Measurements from ENCODE around the gene CNTNAP2. TPM values are rescaled to one million over a fixed set of nuclear protein-coding genes. Genes with fewer than 3 reads are reported as not detected.

Gene CNTNAP2
- total RNA-seq, 1 experiment from 2014 or later: 42.5 TPM

GRCh38 chr7:147041438-147041837 lies 924.8 kb downstream of the CNTNAP2 start:
- H3K9me3 Mint-ChIP-seq (ENCODE audit: unreplicated experiment): no peaks in the 10 kb centered on the region
- no peaks in the 10 kb centered on the region for H3K27me3 Mint-ChIP-seq (ENCODE audit: insufficient read depth, unreplicated experiment)
- Histone ChIP-seq H3K36me3 (ENCODE audit: control insufficient read depth, insufficient read depth, low read length) (no peaks in the 10 kb centered on the region), H3K4me1 (no peaks in the 10 kb centered on the region), H3K27me3 (replicated peaks; ENCODE audit: control insufficient read depth, insufficient read depth, low read length) (no peaks in the 10 kb centered on the region), H3K4me3 (ENCODE audit: low read depth, low read length) (no peak overlapping the region), H3K9me3 (no peaks in the 10 kb centered on the region)
- H3K27ac Mint-ChIP-seq (ENCODE audit: unreplicated experiment): no peak overlapping the region
- CTCF ChIA-PET: no interaction called here
- intact Hi-C loops (cut with micrococcal nuclease; ENCODE audit: unreplicated experiment): no loop called here
- TF ChIP-seq, protein P1, sequence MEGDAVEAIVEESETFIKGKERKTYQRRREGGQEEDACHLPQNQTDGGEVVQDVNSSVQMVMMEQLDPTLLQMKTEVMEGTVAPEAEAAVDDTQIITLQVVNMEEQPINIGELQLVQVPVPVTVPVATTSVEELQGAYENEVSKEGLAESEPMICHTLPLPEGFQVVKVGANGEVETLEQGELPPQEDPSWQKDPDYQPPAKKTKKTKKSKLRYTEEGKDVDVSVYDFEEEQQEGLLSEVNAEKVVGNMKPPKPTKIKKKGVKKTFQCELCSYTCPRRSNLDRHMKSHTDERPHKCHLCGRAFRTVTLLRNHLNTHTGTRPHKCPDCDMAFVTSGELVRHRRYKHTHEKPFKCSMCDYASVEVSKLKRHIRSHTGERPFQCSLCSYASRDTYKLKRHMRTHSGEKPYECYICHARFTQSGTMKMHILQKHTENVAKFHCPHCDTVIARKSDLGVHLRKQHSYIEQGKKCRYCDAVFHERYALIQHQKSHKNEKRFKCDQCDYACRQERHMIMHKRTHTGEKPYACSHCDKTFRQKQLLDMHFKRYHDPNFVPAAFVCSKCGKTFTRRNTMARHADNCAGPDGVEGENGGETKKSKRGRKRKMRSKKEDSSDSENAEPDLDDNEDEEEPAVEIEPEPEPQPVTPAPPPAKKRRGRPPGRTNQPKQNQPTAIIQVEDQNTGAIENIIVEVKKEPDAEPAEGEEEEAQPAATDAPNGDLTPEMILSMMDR (IDR thresholded peaks at IDR 0.05; ENCODE audit: insufficient read depth in 1 of 2, low read depth in 1 of 2, low read length in 1 of 2, severe bottlenecking in 1 of 2, unreplicated experiment in 1 of 2): no peak
- no peaks in the 10 kb centered on the region for H3K4me1 Mint-ChIP-seq (ENCODE audit: low read depth, unreplicated experiment)
- H3K36me3 Mint-ChIP-seq (ENCODE audit: insufficient read depth, unreplicated experiment): no peaks in the 10 kb centered on the region
- POLR2A ChIA-PET: no interaction called here
- BruUV-seq (replicated peaks): no TSS peak
- H3K4me3 Mint-ChIP-seq (ENCODE audit: unreplicated experiment): no peak overlapping the region
- DNase-seq: no peak

GRCh38 chr7:147044941-147045340 lies 928.3 kb downstream of the CNTNAP2 start:
- H3K4me3 ChIP-seq (ENCODE audit: low read depth, low read length): no peak overlapping the region
- intact Hi-C loops (cut with micrococcal nuclease; ENCODE audit: unreplicated experiment): no loop called here
- H3K27me3 ChIP-seq (replicated peaks; ENCODE audit: control insufficient read depth, insufficient read depth, low read length): no peaks in the 10 kb centered on the region
- H3K4me1 ChIP-seq: no peaks in the 10 kb centered on the region
- POLR2A ChIA-PET: no interaction called here
- H3K27me3 Mint-ChIP-seq (ENCODE audit: insufficient read depth, unreplicated experiment): no peaks in the 10 kb centered on the region
- no peak overlapping the region for H3K4me3 Mint-ChIP-seq (ENCODE audit: unreplicated experiment)
- DNase-seq: no peak
- H3K9me3 ChIP-seq: no peaks in the 10 kb centered on the region
- CTCF ChIA-PET: no interaction called here
- no peak overlapping the region for H3K27ac Mint-ChIP-seq (ENCODE audit: unreplicated experiment)
- no peaks in the 10 kb centered on the region for H3K9me3 Mint-ChIP-seq (ENCODE audit: unreplicated experiment)
- no peaks in the 10 kb centered on the region for H3K36me3 ChIP-seq (ENCODE audit: control insufficient read depth, insufficient read depth, low read length)
- no peaks in the 10 kb centered on the region for H3K36me3 Mint-ChIP-seq (ENCODE audit: insufficient read depth, unreplicated experiment)
- TF ChIP-seq, protein P1 (IDR thresholded peaks at IDR 0.05; ENCODE audit: insufficient read depth in 1 of 2, low read depth in 1 of 2, low read length in 1 of 2, severe bottlenecking in 1 of 2, unreplicated experiment in 1 of 2): no peak
- H3K4me1 Mint-ChIP-seq (ENCODE audit: low read depth, unreplicated experiment): no peaks in the 10 kb centered on the region
- BruUV-seq (replicated peaks): no TSS peak

- Mint-ChIP-seq H3K4me3 (ENCODE audit: unreplicated experiment) (no peak overlapping the region), H3K36me3 (ENCODE audit: insufficient read depth, unreplicated experiment) (no peaks in the 10 kb centered on the region), H3K9me3 (ENCODE audit: unreplicated experiment) (no peaks in the 10 kb centered on the region), H3K27me3 (ENCODE audit: insufficient read depth, unreplicated experiment) (no peaks in the 10 kb centered on the region), H3K27ac (ENCODE audit: unreplicated experiment) (no peak overlapping the region), H3K4me1 (ENCODE audit: low read depth, unreplicated experiment) (no peaks in the 10 kb centered on the region)
- H3K9me3 ChIP-seq: no peaks in the 10 kb centered on the region
- no peaks in the 10 kb centered on the region for H3K36me3 ChIP-seq (ENCODE audit: control insufficient read depth, insufficient read depth, low read length)
- ChIA-PET POLR2A (no interaction called here), CTCF (no interaction called here)
- no peaks in the 10 kb centered on the region for H3K4me1 ChIP-seq
- TF ChIP-seq, protein P1 (IDR thresholded peaks at IDR 0.05; ENCODE audit: insufficient read depth in 1 of 2, low read depth in 1 of 2, low read length in 1 of 2, severe bottlenecking in 1 of 2, unreplicated experiment in 1 of 2): no peak
- H3K27me3 ChIP-seq (replicated peaks; ENCODE audit: control insufficient read depth, insufficient read depth, low read length): no peaks in the 10 kb centered on the region
- intact Hi-C loops (cut with micrococcal nuclease; ENCODE audit: unreplicated experiment): no loop called here
- no peak overlapping the region for H3K4me3 ChIP-seq (ENCODE audit: low read depth, low read length)
- DNase-seq: no peak
- no TSS peak for BruUV-seq (replicated peaks)
Measured at GRCh38 chr7:147047696-147048095, 931.1 kb downstream of the CNTNAP2 start.

Measured in Caco-2 (cell line).